Hematopoietic multipotent progenitor cell (in vitro differentiated cells): ENCODE measurements around the gene GPR158. TPM values are rescaled to one million over a fixed set of nuclear protein-coding genes. Genes with fewer than 3 reads are reported as not detected.
"Not testable (repeated sequence)": the region's sequence is repeated elsewhere in the genome, so short reads cannot be mapped to it uniquely, and the experiment has no call there.

Experiments
- DNase-seq, 3 donors: peaks; one replicate each; pipeline ENCODE4 v3.0.0-alpha.2; 2011 to 2015; ENCODE audit warnings: low read depth in 2 of 3, low spot score in 2 of 3
- total RNA-seq: library from RNA; depleted of rRNA; stranded (reverse); fragments of >200 nt; gene quantifications from one replicate; pipeline ENCODE4 v1.2.3, GENCODE V29; 2012

The GPR158 gene
- total RNA-seq, 1 donor = under 0.01 TPM

- DNase-seq = no peak
Observed at GRCh38 chr10:25294032-25294926, 119.5 kb downstream of the GPR158 start.

- no peak for DNase-seq
Observed at GRCh38 chr10:25296324-25296723, 121.5 kb downstream of the GPR158 start.

GRCh38 chr10:25297466-25297865, 122.7 kb downstream of the GPR158 start:
- DNase-seq = no peak

- no peak for DNase-seq
Observed at GRCh38 chr10:25300073-25300472, 125.3 kb downstream of the GPR158 start.

GRCh38 chr10:25304606-25305005, 129.8 kb downstream of the GPR158 start:
- DNase-seq = no peak

- DNase-seq = no peak
Observed at GRCh38 chr10:25306386-25306785, 131.6 kb downstream of the GPR158 start.

GRCh38 chr10:25308278-25308677, 133.5 kb downstream of the GPR158 start:
- no peak for DNase-seq

GRCh38 chr10:25317596-25318211, 142.9 kb downstream of the GPR158 start:
- DNase-seq = not testable (repeated sequence)

GRCh38 chr10:25327273-25327672, 152.5 kb downstream of the GPR158 start:
- no peak for DNase-seq

GRCh38 chr10:25328361-25328760, 153.6 kb downstream of the GPR158 start:
- DNase-seq = no peak

GRCh38 chr10:25329587-25329986, 154.8 kb downstream of the GPR158 start:
- not testable (repeated sequence) for DNase-seq

- no peak for DNase-seq
Observed at GRCh38 chr10:25334445-25334844, 159.6 kb downstream of the GPR158 start.

GRCh38 chr10:25336330-25336729, 161.5 kb downstream of the GPR158 start:
- no peak for DNase-seq

GRCh38 chr10:25338271-25338670, 163.5 kb downstream of the GPR158 start:
- no peak for DNase-seq

GRCh38 chr10:25339966-25340365, 165.2 kb downstream of the GPR158 start:
- DNase-seq = no peak

GRCh38 chr10:25349520-25349919, 174.7 kb downstream of the GPR158 start:
- DNase-seq = no peak

GRCh38 chr10:25356609-25357008, 181.8 kb downstream of the GPR158 start:
- no peak for DNase-seq

GRCh38 chr10:25357269-25357668, 182.5 kb downstream of the GPR158 start:
- DNase-seq = no peak

GRCh38 chr10:25382029-25382810, 207.4 kb downstream of the GPR158 start:
- DNase-seq = no peak

- DNase-seq = not testable (repeated sequence)
Observed at GRCh38 chr10:25382901-25383300, 208.1 kb downstream of the GPR158 start.

- no peak for DNase-seq
Observed at GRCh38 chr10:25383686-25384085, 208.9 kb downstream of the GPR158 start.
